Panc1 (cell line): ENCODE data around the gene LDB2. TPM values are rescaled to one million over a fixed set of nuclear protein-coding genes. Genes with fewer than 3 reads are reported as not detected.

ENCODE experiments used
- ATAC-seq: fragments of 200-7000 bp; cut with Tn5 transposase; 2 replicates; pipeline ENCODE4 v1.9.1; 2020; ENCODE audit warnings: mild to moderate bottlenecking, moderate library complexity
- BruUV-seq: library from RNA; stranded (reverse); fragments of 400-500 nt; replicated peaks from 2 replicates; lab custom pipeline; 2021; lab: Mats Ljungman, UMichigan
- CTCF ChIA-PET: fragments of 300-600 bp; sonication (Branson Sonifier 250); formaldehyde crosslinking; loops from one replicate; lab custom pipeline; 2022; ENCODE audit warnings: antibody characterized with exemption; lab: Charles Lee
- POLR2A ChIA-PET: fragments of 300-600 bp; sonication (Branson Sonifier 250); formaldehyde crosslinking; loops from one replicate; lab custom pipeline; 2022; ENCODE audit warnings: antibody characterized with exemption; lab: Charles Lee
- DNase-seq: peaks from one replicate; pipeline ENCODE4 v3.0.0-alpha.2; 2010; ENCODE audit warnings: low read depth, low spot score
- H3K27ac ChIP-seq: 2 replicates; pipeline ENCODE4 v1.5.1; 2011; ENCODE audit warnings: mild to moderate bottlenecking, low read length, inconsistent platforms
- H3K27me3 ChIP-seq: fragments of 200-500 bp; sonication (Bioruptor generic); 2 replicates; pipeline ENCODE4 v1.6.0; 2014; ENCODE audit warnings: low read length, inconsistent platforms; ENCODE audit not compliant: control insufficient read depth, insufficient read depth
- H3K36me3 ChIP-seq: fragments of 200-500 bp; sonication (Bioruptor generic); 2 replicates; pipeline ENCODE4 v1.5.1; 2014; ENCODE audit warnings: inconsistent platforms, mild to moderate bottlenecking, low read length, moderate library complexity; ENCODE audit not compliant: control insufficient read depth, insufficient read depth
- H3K4me1 ChIP-seq: 2 replicates; pipeline ENCODE4 v1.5.1; 2011; ENCODE audit warnings: inconsistent platforms, mild to moderate bottlenecking, low read length, moderate library complexity; ENCODE audit not compliant: control insufficient read depth, insufficient read depth
- H3K4me3 ChIP-seq, 2 experiments: 2 replicates each; pipeline ENCODE4 v1.5.1; 2011 to 2012; ENCODE audit warnings: low read depth in 2 of 2, low read length in 2 of 2, mild to moderate bottlenecking in 2 of 2, inconsistent platforms in 1 of 2, moderate library complexity in 1 of 2
- H3K9me3 ChIP-seq: fragments of 200-500 bp; sonication (Bioruptor generic); 2 replicates; pipeline ENCODE4 v1.5.1; 2014; ENCODE audit warnings: low read depth, mild to moderate bottlenecking, inconsistent platforms, low read length, moderate library complexity; ENCODE audit not compliant: control insufficient read depth, insufficient read depth
- CTCF ChIP-seq: fragments of 450-650 bp; IDR thresholded peaks from 2 replicates; pipeline ENCODE4 v1.5.1; 2017; ENCODE audit warnings: mild to moderate bottlenecking
- POLR2AphosphoS5 ChIP-seq: IDR thresholded peaks from 2 replicates; pipeline ENCODE4 v1.6.1; 2012; ENCODE audit warnings: mild to moderate bottlenecking, low read depth, low read length, moderate library complexity
- REST ChIP-seq, 2 experiments: IDR thresholded peaks; 2 replicates each; pipeline ENCODE4 v1.6.1; 2011 to 2012; ENCODE audit warnings: low read depth in 2 of 2, control low read depth in 1 of 2, low read length in 1 of 2, mild to moderate bottlenecking in 1 of 2, moderate library complexity in 1 of 2; ENCODE audit not compliant: insufficient read depth in 1 of 2
- SIN3A ChIP-seq: IDR thresholded peaks from 2 replicates; pipeline ENCODE4 v1.6.1; 2012; ENCODE audit warnings: low read depth, mild to moderate bottlenecking, low read length, moderate library complexity, borderline replicate concordance; ENCODE audit not compliant: insufficient read depth
- TCF7L2 ChIP-seq: IDR thresholded peaks from 2 replicates; pipeline ENCODE4 v1.6.1; 2011; ENCODE audit warnings: mild to moderate bottlenecking, low read depth, low read length, inconsistent platforms
- in situ Hi-C: cut with HindIII; loops from 2 replicates; pipeline ENCODE4 v1.10.0; 2016; ENCODE audit warnings: low sequenced_read_pairs, low pct_unique_long_range_greater_than_20kb
- intact Hi-C: fragments of 100-400 bp; cut with micrococcal nuclease; formaldehyde crosslinking; loops from one replicate; pipeline ENCODE4 v1.10.0; 2022; ENCODE audit not compliant: unreplicated experiment
- total RNA-seq: library from RNA; stranded (reverse); gene quantifications from one replicate; pipeline ENCODE4 v1.2.1, GENCODE V29; 2021; ENCODE audit not compliant: unreplicated experiment

LDB2 gene
- total RNA-seq, 1 experiment from 2014 or later: not detected

GRCh38 chr4:16804581-16804980, 93.9 kb downstream of the LDB2 start:
- CTCF ChIA-PET: no interaction called here
- H3K27me3 ChIP-seq: no peaks in the 10 kb centered on the region
- no peak overlapping the region for H3K27ac ChIP-seq
- TF ChIP-seq POLR2AphosphoS5: no peak
- no peak for TF ChIP-seq TCF7L2
- no peak for TF ChIP-seq CTCF
- TF ChIP-seq SIN3A: no peak
- no peak for TF ChIP-seq REST (IDR thresholded peaks at IDR 0.05; ENCODE audit: insufficient read depth in 1 of 2, low read depth in 2 of 2, low read length in 1 of 2)
- BruUV-seq: no TSS peak
- no peaks in the 10 kb centered on the region for H3K9me3 ChIP-seq
- in situ Hi-C loops (no loop called here), intact Hi-C loops (no loop called here)
- H3K4me1 ChIP-seq: no peaks in the 10 kb centered on the region
- ATAC-seq: no peak
- POLR2A ChIA-PET: no interaction called here
- no peaks in the 10 kb centered on the region for H3K36me3 ChIP-seq
- H3K4me3 ChIP-seq: no peak overlapping the region
- no peak for DNase-seq

- no TSS peak for BruUV-seq
- ChIA-PET POLR2A (no interaction called here), CTCF (no interaction called here)
- TF ChIP-seq SIN3A: no peak
- H3K27me3 ChIP-seq: no peaks in the 10 kb centered on the region
- H3K27ac ChIP-seq: no peak overlapping the region
- H3K36me3 ChIP-seq: no peaks in the 10 kb centered on the region
- intact Hi-C loops (no loop called here), in situ Hi-C loops (no loop called here)
- ATAC-seq (no peak), DNase-seq (no peak)
- H3K4me3 ChIP-seq: no peak overlapping the region
- H3K4me1 ChIP-seq: no peaks in the 10 kb centered on the region
- no peaks in the 10 kb centered on the region for H3K9me3 ChIP-seq
Observed at GRCh38 chr4:16802044-16802443, 96.4 kb downstream of the LDB2 start.

- no TSS peak for BruUV-seq
- H3K36me3 ChIP-seq: no peaks in the 10 kb centered on the region
- no peak overlapping the region for H3K4me3 ChIP-seq
- CTCF ChIA-PET: no interaction called here
- H3K9me3 ChIP-seq: no peaks in the 10 kb centered on the region
- no peaks in the 10 kb centered on the region for H3K4me1 ChIP-seq
- no peaks in the 10 kb centered on the region for H3K27me3 ChIP-seq
- no peak for TF ChIP-seq CTCF
- no peak for TF ChIP-seq TCF7L2
- DNase-seq (no peak), ATAC-seq (no peak)
- intact Hi-C loops (no loop called here), in situ Hi-C loops (no loop called here)
- H3K27ac ChIP-seq: no peak overlapping the region
- POLR2A ChIA-PET: no interaction called here
Observed at GRCh38 chr4:16801356-16801755, 97.1 kb downstream of the LDB2 start.
